Tibial nerve (tissue), 4 donors: Measurements from ENCODE around the gene URI1.

Source experiments
- CTCF ChIP-seq, 5 experiments: fragments of 200-600 bp in 3 of 5; fragments of 450-650 bp in 2 of 5; sonication (generic) in 3 of 5; IDR thresholded peaks; one replicate each; pipeline ENCODE4 v1.5.1; 2016 to 2019; ENCODE audit warnings: antibody characterized with exemption in 5 of 5, mild to moderate bottlenecking in 3 of 5, moderate library complexity in 2 of 5
- EP300 ChIP-seq, 2 donors: sonication (generic); formaldehyde crosslinking; IDR thresholded peaks; one replicate each; pipeline ENCODE4 v1.6.1; 2017; ENCODE audit warnings: antibody characterized with exemption in 2 of 2, mild to moderate bottlenecking in 1 of 2

GRCh38 chr19:29934781-29935180, 7.3 kb upstream of the URI1 start:
- TF ChIP-seq EP300 (IDR thresholded peaks at IDR 0.05) = no peak
- no peak for TF ChIP-seq CTCF (IDR thresholded peaks at IDR 0.05)
